ENCODE results near the gene ME3.

DNA sequence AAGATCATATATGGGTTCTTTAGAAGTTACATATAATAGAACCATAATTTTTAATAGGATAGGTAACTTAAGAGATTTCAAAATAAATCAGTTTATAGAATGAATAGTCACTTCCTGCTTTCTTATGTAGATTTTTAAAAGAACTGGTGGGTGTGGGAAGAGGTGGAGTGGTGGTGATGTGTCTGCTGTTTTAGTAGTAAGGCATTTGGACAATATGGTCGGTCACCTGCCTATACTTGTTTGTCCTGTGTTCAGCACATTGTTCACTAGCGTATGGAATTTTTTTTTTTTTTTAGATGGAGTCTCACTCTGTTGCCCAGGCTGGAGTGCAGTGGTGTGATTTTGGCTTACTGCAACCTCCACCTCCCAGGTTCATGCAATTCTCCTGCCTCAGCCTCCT is 258.4 kb downstream of the ME3 start:
- TF ChIP-seq, protein P1, sequence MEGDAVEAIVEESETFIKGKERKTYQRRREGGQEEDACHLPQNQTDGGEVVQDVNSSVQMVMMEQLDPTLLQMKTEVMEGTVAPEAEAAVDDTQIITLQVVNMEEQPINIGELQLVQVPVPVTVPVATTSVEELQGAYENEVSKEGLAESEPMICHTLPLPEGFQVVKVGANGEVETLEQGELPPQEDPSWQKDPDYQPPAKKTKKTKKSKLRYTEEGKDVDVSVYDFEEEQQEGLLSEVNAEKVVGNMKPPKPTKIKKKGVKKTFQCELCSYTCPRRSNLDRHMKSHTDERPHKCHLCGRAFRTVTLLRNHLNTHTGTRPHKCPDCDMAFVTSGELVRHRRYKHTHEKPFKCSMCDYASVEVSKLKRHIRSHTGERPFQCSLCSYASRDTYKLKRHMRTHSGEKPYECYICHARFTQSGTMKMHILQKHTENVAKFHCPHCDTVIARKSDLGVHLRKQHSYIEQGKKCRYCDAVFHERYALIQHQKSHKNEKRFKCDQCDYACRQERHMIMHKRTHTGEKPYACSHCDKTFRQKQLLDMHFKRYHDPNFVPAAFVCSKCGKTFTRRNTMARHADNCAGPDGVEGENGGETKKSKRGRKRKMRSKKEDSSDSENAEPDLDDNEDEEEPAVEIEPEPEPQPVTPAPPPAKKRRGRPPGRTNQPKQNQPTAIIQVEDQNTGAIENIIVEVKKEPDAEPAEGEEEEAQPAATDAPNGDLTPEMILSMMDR (IDR thresholded peaks at IDR 0.05), result no peak
- TF ChIP-seq POLR2A (IDR thresholded peaks at IDR 0.05) (no peak), EP300 (IDR thresholded peaks at IDR 0.05) (no peak)
